GM21447 (cell line): ENCODE measurements around the gene RIT2.
"Not testable (repeated sequence)": the region's sequence is repeated elsewhere in the genome, so short reads cannot be mapped to it uniquely, and the experiment has no call there.

ENCODE experiments used
- ATAC-seq: cut with Tn5 transposase; IDR thresholded peaks from one replicate; pipeline ENCODE4 v1.9.1; 2021; ENCODE audit not compliant: unreplicated experiment

Gene RIT2

GRCh38 chr18:42850174-42851083 lies 265.1 kb downstream of the RIT2 start:
- ATAC-seq, result no peak

GRCh38 chr18:42839408-42839807 lies 276.1 kb downstream of the RIT2 start:
- ATAC-seq, result no peak

GRCh38 chr18:42838546-42839145 lies 276.8 kb downstream of the RIT2 start:
- ATAC-seq, result no peak

- ATAC-seq, result no peak
Measured at GRCh38 chr18:42830936-42831335, 284.5 kb downstream of the RIT2 start.

- no peak for ATAC-seq
Measured at GRCh38 chr18:42828881-42829280, 286.6 kb downstream of the RIT2 start.

- no peak for ATAC-seq
Measured at GRCh38 chr18:42824178-42824577, 291.3 kb downstream of the RIT2 start.

DNA sequence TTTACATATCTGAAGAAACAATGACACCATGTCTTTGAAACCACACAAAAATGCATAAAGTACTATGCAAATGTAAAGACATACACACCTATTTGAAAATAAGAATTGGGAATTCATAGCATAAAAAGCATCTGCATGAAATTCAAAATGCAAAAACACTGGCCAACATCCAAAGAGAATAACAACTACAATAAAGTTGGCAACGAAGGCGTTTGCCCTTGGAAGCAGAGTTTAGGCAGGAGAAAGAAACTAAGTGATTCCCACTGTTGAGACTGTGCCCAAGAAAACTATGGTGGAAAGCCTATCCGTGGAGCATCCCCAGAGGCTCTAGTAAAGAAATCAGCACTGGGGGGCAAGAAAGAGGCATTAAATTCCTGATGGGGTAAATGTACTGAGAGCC lies 292.8 kb downstream of the RIT2 start:
- no peak for ATAC-seq

- ATAC-seq, result no peak
Measured at GRCh38 chr18:42821492-42821891, 294.0 kb downstream of the RIT2 start.

DNA sequence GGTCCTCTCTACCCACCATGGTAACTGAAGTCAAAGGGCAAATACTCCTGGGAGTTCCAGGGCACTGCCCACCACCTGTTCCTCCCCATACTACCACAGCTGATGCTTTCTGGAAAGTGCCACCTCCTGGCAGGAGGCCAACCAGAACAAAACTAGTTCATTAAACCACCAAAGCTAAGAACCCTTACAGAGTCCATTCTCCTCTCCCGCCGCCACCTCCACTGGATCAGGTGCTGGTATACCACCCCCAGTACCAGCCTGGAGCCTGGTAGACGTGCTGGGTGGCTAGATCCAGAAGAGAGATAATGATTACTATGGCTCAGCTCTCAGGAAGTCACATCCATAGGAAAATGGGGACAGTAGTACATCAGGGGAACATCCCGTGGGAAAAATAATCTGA lies 300.9 kb downstream of the RIT2 start:
- ATAC-seq, result no peak

DNA sequence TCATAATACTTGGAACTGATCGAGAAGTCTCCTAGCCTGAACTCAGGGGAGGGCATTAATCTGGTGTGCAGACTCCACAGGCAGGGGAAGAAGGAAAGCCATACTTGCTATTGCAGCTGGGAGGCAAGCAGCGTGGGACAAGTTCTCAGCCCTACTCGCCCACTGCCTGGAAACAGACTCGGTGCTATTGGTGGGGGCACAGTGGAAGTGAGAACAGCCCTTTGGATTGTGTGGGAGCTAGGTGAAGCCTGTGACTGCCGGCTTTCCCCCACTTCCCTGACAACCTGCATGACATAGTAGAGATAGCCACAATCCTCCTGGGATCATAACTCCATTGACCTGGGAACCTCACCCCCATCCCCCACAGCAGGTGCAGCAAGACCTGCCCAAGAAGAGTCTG lies 301.3 kb downstream of the RIT2 start:
- no peak for ATAC-seq

DNA sequence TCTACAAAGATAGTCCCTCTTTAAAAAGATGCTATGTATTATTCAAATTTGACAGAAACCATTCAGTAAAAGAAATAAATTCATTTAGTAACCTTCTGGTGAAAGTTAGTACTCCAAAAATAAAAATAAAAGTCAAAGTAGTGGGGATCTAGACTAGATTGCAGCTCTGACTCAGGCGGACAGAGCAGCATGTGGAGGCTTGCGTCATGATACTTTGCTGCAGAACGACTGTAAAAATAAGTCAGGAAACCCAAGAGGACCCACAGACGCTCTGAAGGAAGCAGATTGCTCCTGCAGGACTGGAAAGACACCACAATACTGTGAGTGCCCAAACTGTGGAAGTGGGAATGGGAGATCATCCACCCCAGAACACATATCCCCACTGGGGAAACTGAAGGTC lies 301.9 kb downstream of the RIT2 start:
- no peak for ATAC-seq

DNA sequence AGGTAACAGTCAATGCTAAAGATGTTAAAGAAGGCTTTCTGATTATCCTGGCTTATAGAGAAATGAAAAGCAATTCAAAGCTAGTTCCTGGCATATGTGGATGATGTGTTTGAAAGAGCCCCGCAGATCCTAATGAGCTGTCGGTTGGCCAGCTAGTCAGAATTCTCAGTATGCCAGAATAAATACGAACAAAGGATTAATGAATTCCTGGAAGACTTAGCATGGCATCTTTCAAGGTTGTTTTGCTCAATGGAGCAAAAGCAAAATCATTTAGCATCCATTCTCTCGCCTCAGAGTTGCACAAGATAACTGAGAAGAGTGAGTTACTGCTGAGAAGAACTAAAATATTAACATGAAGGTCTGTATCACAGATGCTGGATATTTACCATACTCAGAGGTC lies 307.6 kb downstream of the RIT2 start:
- ATAC-seq, result no peak

- ATAC-seq, result no peak
Measured at GRCh38 chr18:42801706-42802105, 313.8 kb downstream of the RIT2 start.

GRCh38 chr18:42798606-42799170 lies 316.8 kb downstream of the RIT2 start:
- ATAC-seq, result no peak

DNA sequence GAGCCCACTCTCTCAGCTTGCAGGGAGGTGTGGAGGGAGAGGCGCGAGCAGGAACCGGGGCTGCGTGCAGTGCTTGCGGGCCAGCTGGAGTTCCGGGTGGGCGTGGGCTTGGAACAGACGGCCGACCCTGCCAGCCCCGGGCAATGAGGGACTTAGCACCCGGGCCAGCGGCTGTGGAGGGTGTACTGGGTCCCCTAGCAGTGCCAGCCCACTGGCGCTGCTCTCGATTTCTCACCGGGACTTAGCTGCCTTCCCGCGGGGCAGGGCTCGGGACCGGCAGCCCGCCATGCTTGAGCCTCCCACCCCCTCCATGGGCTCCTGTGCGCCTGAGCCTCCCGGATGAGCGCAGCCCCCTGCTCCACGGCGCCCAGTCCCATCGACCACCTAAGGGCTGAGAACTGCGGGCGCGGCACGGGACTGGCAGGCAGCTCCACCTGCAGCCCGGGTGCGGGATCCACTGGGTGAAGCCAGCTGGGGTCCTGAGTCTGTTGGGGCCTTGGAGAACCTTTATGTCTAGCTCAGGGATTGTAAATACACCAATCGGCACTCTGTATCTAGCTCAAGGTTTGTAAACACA lies 320.2 kb downstream of the RIT2 start:
- not testable (repeated sequence) for ATAC-seq

- no peak for ATAC-seq
Measured at GRCh38 chr18:42792731-42793130, 322.8 kb downstream of the RIT2 start.

DNA sequence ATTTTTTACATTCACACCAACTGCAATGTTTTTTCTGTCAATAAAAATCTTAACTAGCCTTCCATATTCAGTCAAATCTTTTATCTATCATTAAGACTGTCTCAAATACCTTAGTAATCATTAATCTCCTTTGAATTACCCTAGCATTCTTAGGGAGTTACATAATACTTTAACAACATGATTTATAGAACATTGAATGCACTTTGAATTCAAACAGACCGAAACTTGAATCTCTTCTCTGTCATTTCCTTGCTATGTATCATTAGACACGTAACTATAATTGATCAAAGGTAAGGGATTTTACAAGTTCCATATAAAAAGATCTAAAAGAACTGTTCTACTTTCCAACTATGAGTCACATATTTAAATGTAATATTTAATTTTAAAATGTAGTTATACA lies 330.9 kb downstream of the RIT2 start:
- no peak for ATAC-seq

- no peak for ATAC-seq
Measured at GRCh38 chr18:42782929-42783328, 332.6 kb downstream of the RIT2 start.

DNA sequence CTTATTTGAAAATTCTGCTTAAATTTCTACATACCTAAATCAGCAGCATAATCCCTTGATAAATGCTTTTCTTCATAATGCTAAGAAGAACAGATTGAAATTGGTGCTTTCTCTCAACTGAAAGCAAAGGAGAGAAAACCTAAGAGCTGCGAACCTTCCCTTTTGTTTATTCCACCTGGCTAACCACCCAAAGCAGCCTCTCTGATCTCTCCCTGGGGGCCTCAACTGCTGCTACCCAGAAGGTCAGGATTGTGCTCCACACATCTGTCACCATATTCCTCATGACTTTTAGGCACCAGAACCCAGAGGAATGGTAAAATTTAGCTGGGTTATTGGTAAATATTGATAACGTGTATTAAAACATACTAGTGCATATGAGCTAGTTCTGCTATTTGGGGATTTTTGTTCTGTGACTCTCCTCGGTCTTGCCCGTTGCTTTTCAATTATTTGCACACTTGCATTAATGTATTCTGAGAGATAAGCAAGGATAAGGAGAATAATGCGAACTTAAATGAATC lies 334.1 kb downstream of the RIT2 start:
- no peak for ATAC-seq

- no peak for ATAC-seq
Measured at GRCh38 chr18:42780171-42780570, 335.3 kb downstream of the RIT2 start.

DNA sequence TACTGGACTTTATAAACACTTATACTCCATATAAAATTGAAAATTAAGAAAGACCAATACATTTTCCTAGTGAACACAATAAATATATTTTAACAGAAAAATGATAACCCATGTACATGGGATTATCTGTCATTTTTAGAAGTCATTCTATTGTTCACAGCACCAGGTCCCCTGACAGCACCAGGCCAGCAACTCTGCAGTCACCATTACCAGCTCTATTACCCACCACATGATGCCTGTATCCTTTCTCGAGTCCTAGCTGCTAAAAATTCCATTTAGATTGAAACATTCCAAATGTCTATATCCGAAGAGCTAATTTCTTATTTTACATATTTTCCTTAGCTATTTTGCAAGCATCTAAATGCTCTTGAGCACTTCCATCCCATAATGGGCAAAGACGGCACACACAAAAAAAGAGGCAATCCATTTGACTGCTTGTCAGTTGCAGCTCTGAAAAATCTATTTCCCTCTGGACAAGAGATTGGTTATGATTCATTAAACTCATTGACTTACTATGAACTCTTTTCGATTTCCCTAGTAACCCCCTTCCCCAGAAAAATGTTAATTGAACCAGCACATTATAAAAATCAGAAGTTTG lies 336.9 kb downstream of the RIT2 start:
- no peak for ATAC-seq
